HepG2 (cell line): Measurements from ENCODE around the gene METAP1. TPM values are rescaled to one million over a fixed set of nuclear protein-coding genes. Genes with fewer than 3 reads are reported as not detected.
A peak's percentile ranks its signal among the peaks of the same experiment; 100 is the strongest.

Source experiments
- CEBPB ChIP-seq: IDR thresholded peaks from 2 replicates; pipeline ENCODE4 v1.6.1; 2011; ENCODE audit warnings: low read depth, low read length, improper control_type of control experiment, borderline replicate concordance
- KDM3A ChIP-seq: IDR thresholded peaks from 2 replicates; pipeline ENCODE4 v1.6.1; 2018; ENCODE audit warnings: low read depth, missing compliant biosample characterization
- RFXAP ChIP-seq: sonication (generic); formaldehyde crosslinking; IDR thresholded peaks from 2 replicates; pipeline ENCODE4 v1.4.0; 2020; ENCODE audit warnings: missing genetic modification reagents, borderline replicate concordance
- TAF15 ChIP-seq: fragments of 200-400 bp; formaldehyde crosslinking; IDR thresholded peaks from one replicate; pipeline ENCODE4 v1.6.1; 2018; ENCODE audit warnings: mild to moderate bottlenecking, low read depth, low read length; ENCODE audit not compliant: poor library complexity, severe bottlenecking
- USF2 ChIP-seq, 2 experiments: sonication (generic) in 1 of 2; formaldehyde crosslinking in 1 of 2; IDR thresholded peaks; 2 replicates each; pipeline versions ENCODE4 v1.5.1 to v1.6.1; 2011 to 2020; ENCODE audit warnings: borderline replicate concordance in 1 of 2, low read depth in 1 of 2, low read length in 1 of 2, mild to moderate bottlenecking in 1 of 2, missing genetic modification reagents in 1 of 2, moderate library complexity in 1 of 2
- ZNF281 ChIP-seq: sonication (generic); formaldehyde crosslinking; IDR thresholded peaks from 2 replicates; pipeline ENCODE4 v1.4.0; 2020; ENCODE audit warnings: missing genetic modification reagents, borderline replicate concordance
- polyA plus RNA-seq, 8 experiments: library from polyadenylated mRNA; depleted of rRNA in 3 of 8; stranded (reverse) in 7 of 8; unstranded in 1 of 8; fragments of >200 nt; fragmentation: Illumina TruSeq in 4 of 8; extraction: Trizol in 4 of 8; gene quantifications; 2 replicates each; pipeline versions ENCODE4 v1.2.1 to v1.2.3, GENCODE V29; 2011 to 2016; ENCODE audit warnings: low read depth in 4 of 8, missing spikeins in 1 of 8, mixed read lengths in 1 of 8; ENCODE audit not compliant: insufficient read depth in 1 of 8
- total RNA-seq, 5 experiments: library from RNA; depleted of rRNA; stranded (reverse); fragments of >200 nt; fragmentation: Illumina TruSeq; extraction: Trizol; gene quantifications; 2 replicates each; pipeline ENCODE4 v1.2.3, GENCODE V29; 2016; ENCODE audit warnings: low read depth in 1 of 5

The METAP1 gene
- total and polyA plus RNA-seq, 2 of the 13 experiments (the other 11 are each of a cell fraction or from before 2014, with no cell fraction given) = 44.9 to 53.5 TPM

GRCh38 chr4:98995183-98996055 lies at the start of gene METAP1 (continued):
- TF ChIP-seq USF2 (IDR thresholded peaks at IDR 0.05; ENCODE audit: low read depth, low read length) (no peak), USF2 (CRISPR knock-in tag; IDR thresholded peaks at IDR 0.05; ENCODE audit: borderline replicate concordance) (no peak), ZNF281 (CRISPR knock-in tag) (peak; percentile 27; the same call in 1 of the 2 replicates), TAF15 (no peak), RFXAP (CRISPR knock-in tag) (no peak), KDM3A (peak; percentile 81; the same call in 1 of the 2 replicates), CEBPB (no peak)
